ENCODE results near the gene PCSK1N.
"Not testable (repeated sequence)": the region's sequence is repeated elsewhere in the genome, so short reads cannot be mapped to it uniquely, and the experiment has no call there.

Gene PCSK1N

DNA sequence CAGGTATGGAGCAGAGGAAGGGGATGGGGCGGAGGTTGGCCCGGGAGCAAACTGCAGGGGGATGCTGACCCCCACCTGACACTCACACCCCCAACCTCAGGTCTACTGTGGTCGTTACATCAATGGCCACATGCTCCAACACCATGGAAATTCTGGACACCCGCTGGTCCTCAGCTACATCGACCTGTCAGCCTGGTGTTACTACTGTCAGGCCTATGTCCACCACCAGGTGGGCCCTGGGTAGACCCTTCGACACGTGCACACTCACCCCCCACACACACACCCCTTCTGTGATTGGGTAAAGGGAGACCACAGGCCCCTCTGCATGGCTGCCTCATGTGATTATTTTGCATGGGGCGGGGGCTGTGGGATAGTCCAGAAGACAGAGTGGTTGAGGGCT, 11.3 kb downstream of the PCSK1N start:
- no peak for DNase-seq

DNA sequence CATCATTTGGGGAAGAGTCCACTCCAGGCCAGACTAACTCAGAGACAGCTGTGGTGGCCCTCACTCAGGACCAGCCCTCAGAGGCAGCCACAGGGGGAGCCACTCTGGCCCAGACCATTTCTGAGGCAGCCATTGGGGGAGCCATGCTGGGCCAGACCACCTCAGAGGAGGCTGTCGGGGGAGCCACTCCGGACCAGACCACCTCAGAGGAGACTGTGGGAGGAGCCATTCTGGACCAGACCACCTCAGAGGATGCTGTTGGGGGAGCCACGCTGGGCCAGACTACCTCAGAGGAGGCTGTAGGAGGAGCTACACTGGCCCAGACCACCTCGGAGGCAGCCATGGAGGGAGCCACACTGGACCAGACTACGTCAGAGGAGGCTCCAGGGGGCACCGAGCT, 12.4 kb downstream of the PCSK1N start:
- no peak for DNase-seq

DNA sequence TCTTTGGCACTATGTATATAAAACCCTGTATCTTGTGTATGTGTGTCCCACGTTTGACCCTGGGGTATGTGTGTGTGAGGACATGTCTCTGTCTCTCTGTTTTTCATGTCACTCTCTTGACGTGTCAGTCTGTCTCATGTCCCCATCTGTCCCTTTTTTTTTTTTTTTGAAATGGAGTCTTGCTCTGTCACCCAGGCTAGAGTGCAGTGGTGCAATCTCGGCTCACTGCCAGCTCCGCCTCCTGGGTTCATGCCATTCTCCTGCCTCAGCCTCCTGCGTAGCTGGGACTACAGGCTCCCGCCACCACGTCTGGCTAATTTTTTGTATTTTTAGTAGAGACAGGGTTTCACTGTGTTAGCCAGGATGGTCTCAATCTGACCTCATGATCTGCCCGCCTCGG, 16.0 kb downstream of the PCSK1N start:
- DNase-seq: not testable (repeated sequence)

DNA sequence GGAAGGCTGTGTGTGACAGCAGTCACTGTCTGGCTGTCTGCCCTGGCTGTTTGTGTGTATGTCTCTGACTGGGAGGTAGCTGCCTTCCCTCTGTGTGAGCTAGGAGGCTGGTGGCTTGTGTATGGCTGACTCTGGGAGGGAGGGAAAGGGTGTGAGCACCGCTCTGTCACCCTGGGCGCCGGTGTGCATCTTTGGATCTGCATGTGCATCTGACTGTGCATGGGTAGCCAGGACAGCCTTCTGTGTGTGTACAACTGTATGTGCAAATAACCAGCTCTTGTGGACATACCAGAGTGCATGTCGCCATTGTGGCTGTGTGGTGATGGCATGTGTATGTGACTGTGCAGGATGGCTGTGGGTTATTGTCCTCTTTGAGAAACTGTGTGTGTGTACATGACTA, 16.5 kb downstream of the PCSK1N start:
- DNase-seq: no peak

DNA sequence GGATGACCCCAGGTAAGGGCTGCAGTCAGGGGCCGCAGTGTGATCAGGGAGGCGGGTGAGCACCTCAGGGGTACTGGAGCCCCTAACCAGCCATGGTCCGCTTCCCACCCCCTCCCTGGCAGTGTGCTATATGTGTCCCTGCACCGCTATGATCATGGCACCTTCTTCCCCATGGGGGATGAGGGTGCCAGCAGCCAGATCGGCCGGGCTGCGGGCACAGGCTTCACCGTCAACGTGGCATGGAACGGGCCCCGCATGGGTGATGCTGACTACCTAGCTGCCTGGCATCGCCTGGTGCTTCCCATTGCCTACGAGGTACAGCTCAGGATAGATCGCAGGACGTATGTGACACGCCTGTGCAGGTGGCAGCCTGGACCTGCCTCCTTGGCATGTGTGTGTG, 17.3 kb downstream of the PCSK1N start:
- DNase-seq: no peak

DNA sequence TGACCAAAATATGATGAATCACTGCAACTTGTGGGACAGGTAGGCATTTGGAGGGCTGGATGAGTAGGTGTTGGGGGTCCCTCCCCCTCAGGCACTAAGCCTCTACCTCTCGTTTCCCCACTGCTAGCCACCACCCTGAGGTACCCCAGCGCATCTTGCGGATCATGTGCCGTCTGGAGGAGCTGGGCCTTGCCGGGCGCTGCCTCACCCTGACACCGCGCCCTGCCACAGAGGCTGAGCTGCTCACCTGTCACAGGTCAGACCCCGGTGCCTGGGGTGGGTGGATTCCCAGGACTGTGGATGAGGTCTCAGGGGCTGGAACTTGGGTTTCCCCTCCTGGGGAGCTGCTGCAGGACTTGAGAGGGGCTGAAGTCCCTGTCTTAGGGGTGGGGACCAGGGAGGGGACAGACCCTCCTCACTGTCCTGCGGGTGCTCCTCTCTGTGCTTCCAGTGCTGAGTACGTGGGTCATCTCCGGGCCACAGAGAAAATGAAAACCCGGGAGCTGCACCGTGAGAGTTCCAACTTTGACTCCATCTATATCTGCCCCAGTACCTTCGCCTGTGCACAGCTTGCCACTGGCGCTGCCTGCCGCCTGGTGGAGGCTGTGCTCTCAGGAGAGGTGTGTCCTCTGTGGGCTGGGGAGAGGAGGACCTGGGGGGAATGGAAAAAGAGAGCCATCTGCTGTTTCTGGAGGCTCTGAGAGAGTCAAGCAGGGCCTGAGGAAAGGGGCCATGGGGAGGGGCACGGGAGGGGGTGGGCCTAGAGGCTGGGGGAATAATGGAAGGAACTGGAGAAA, 19.2 kb downstream of the PCSK1N start:
- DNase-seq: no peak

DNA sequence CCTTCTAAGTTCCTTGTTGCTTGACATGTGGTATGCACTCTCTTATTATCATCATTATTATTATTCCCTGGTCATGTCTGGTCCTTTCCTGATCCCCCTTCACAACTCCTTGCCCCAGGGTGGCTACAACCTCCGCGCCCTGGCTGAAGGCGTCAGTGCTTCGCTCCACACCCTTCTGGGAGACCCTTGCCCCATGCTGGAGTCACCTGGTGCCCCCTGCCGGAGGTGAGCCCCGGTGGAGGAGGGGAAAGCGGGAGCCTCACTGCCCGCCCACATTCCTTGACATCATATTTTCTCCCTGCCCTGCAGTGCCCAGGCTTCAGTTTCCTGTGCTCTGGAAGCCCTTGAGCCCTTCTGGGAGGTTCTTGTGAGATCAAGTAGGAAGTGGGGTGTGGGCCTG, 20.1 kb downstream of the PCSK1N start:
- no peak for DNase-seq

DNA sequence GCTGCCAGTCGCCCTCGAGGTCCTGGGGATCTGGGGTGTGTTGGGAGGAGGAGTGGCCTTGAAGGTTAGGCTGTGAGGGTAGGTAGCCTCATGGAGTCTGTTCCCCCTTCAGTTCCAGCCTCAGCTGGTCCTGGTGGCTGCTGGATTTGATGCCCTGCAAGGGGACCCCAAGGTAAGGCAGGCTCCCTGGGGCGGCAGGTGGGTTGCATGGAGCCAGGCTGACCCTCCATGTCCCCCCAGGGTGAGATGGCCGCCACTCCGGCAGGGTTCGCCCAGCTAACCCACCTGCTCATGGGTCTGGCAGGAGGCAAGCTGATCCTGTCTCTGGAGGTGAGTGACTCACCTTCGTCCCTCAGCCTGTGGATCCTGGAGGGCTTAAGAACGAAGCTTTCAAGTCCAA, 20.7 kb downstream of the PCSK1N start:
- DNase-seq: no peak

DNA sequence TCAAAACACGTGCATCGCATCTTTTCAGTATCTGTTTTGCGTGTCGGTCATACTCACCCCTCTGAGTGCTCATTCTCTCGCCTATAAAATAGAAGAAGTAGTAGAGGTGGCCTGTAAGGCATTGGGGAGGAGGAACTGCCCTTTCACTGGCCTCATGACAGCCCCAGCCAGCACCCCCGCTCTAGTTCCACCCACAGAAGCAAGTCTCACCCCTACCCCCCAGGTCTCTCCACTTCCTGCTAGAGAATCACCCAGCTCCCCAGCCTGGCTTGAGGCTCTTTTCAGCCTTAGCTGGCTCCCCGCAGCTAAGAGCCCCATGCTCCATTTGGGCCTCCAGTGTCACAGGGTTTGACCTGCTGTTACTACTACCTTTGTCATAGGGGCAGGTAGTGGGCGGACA, 21.8 kb downstream of the PCSK1N start:
- peak in 1 of 56 donors; percentile 4 for DNase-seq

DNA sequence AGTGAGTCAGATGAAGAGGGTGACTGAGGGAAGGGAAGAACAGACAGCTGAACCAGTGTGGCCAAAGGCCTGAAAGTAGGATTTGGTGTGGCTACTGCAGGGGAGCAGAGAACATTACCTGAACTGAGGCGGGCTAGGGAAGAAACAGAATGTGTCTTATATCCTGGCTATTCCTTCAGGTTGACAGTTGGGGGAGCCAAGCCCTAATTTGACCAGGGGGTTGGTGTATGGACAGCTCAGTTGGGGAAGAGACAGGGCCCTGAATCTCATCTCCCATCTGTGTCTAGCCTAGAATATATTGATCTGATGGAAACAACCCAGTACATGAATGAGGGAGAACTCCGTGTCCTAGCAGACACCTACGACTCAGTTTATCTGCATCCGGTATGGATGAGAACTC, 29.3 kb downstream of the PCSK1N start:
- no peak for DNase-seq

DNA sequence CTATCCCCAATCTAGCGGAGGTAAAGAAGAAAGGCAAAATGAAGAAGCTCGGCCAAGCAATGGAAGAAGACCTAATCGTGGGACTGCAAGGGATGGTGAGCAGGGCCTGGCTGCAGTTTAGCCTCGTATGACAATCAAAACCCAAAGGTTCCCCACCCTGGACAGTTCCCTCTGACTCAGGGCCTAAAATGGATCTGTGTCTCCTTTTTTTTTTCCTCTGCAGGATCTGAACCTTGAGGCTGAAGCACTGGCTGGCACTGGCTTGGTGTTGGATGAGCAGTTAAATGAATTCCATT, 32.6 kb downstream of the PCSK1N start:
- no peak for DNase-seq

DNA sequence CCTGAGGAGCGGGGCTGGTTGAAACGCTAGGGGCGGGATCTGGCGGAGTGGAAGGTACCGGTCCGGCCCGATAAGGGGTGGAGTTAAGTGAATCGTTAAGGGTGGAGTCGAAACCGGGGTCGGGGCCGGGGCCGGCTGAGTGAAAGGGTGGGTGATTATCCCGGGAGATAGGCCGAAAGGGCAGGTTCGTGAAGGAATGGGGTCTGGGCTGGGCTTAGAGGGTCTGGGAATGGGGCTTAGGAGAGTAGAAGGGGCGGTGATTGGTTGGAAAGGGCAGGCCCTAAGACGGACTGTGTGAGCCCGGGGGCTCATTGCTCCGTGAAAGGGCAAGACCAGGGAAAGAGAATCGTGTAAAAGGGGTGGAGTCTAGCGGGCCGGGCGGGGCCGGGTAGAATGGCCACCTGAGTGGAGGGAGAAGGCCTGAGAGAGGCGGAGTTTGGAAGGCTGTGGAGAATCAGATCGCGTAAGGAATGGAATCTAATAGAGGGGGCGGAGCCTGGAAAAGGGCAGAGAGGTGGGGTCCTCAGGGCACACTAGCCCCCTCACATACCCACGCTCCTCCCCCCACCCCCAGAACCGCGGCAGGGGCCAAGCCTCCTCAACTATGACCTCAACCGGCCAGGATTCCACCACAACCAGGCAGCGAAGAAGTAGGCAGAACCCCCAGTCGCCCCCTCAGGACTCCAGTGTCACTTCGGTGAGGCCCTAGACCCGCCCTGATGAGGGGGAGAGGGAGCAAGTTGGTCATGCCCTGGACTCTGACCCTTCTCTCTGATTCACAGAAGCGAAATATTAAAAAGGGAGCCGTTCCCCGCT, 33.1 kb downstream of the PCSK1N start:
- DNase-seq: peak in 23 of 56 donors; percentile 10 to 58 (median 45)

DNA sequence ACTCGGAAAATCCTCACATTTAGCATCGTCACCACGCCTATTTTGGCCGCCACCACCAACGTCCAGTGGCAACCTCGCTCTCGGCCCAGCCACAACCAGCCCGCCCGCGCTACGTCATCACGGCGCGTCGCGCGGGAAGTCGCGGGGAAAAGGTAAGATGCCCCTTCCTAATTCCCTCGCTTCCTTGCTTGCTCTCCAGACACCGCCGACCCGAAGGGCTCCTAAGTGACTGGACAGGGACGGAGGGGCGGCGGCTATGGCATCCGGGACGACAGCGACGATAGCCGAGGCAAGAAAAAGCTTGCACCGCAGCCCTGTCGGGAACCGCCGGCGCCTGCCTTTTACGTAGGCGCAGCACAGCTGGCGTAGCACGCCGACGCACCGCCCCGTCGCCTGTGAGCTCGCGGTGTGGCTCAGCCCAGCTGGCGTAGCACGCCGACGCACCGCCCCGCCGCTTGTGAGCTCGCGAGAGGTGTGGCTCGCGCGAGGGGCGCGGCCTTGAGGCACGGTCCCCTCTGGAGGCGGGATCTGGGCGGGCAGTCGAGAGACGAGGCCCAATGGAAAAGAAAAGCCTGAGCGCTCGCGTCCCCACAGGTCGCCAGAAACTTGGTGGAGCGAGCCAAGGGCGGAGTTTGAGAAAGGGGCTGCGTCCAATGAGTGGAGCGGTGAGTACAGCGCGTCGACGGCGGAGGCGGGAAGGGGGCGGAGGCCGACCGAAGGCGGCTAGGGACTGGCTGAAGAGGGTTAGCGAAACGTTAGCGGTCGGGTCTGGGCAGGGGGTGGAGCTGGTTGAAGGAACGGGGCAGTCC, 33.9 kb downstream of the PCSK1N start, which contains the start of gene HDAC6:
HDAC6 (plus strand) TSS at position 788 of the 809 bp plus-strand sequence. CDS start 626 bp downstream, outside the sequence.
- peak; percentile 65 to 98 (median 94) for DNase-seq

DNA sequence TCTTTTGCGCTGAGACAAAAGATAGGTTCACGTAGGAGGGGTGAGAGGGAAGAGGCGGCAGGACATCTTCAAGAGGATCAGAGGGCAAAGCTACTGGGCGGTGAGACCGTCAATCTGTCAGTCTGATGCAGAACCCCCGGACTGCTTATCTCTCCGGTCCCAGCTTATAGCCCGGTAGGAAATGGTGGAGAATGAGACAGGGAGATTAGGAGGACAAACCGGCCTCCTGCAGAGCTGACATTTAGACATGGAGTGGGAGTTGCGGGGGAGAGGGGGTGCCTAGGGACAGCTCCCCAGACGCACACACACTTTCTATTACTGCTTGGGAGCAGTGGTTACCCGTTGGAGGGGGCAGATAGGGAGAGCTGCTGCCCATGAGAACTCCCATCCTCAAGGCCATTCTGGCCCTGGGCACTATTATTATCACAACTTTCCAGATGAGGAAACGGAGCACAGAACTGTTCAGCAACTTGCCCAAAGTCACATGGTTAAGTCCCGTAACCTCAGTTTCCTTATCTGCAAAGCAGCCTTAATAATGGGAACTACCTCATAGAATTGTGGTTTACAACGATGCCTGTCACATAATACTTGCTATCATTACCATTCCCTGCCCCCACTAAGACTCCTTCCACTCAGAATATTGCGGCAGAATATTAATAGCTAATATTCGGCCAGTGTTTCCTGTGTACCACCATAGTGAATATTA, 34.7 kb downstream of the PCSK1N start:
- peak in 1 of 56 donors; percentile 1 for DNase-seq

DNA sequence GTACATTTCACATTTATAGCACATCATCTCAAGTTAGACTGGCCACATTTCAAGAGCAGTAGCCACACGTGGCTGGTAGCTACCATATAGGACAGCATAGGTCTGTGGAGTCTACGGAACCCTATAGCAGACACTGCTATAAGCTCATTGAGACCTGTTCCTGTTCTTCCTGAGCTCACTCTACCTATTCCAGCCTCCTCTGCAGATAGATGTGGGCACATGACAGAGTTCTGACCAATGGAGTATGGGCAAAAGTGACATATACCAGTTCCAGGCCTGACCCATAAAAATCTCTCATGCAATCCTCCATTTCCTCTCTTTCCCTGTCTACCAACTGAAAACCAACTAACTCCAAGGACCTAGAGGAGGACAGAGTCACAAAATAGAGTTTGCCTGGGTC, 37.1 kb downstream of the PCSK1N start:
- DNase-seq: no peak

DNA sequence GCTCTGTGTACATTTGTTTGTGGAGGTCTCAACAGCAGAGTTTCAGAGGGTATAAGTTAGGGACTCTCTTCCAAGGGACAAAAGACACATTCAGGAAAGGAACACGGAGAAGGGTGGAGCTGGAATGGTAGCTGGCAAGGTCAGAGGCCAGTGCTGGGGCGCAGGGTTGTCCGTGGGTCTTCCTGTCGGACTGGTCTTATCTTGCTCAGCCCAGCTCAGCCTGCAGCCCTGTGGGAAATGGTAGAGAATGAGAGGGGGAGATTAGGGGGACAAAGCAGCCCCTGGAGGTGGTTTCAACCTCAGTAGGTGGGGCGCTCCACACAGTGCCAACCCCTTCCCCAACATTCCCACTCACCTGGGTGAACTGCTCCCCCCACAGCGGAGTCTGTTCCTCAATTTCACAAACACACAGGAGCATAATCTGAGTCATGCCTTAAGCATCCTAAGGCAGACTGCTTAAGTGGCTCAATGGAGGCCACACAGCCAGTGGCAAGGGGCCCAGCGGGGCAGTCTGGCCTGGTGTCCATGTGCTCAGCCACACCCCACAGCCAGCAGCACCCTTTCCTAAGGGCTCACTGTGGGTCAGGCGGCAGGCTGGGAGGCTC, 40.4 kb downstream of the PCSK1N start:
- no peak for DNase-seq

DNA sequence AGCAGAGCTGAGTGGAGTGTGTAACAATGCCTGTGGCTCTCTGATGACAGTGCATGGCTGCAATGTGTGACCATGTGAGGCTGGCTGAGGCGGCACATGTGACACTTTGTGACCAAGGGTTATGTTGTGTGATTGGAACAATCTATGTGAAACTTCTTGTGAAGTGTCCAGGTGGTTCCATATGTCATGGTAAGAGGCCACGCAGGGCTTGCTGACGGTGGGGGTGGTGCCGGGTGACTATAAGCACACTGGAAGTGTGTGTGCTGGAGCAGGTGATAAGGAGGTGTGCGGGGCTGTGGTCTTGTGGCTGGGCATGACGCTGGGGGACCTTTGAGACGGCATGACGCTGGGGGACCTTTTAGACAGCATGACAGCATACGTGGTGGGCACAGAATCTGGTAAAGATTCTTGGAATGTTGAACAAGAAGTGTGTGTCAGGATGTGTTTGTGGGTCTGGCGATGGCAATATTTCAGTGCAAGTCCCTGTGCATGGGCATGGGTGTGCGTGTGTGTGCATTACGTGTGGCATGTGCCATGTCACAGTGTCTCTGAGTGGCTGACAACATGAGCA, 41.0 kb downstream of the PCSK1N start:
- DNase-seq: no peak

DNA sequence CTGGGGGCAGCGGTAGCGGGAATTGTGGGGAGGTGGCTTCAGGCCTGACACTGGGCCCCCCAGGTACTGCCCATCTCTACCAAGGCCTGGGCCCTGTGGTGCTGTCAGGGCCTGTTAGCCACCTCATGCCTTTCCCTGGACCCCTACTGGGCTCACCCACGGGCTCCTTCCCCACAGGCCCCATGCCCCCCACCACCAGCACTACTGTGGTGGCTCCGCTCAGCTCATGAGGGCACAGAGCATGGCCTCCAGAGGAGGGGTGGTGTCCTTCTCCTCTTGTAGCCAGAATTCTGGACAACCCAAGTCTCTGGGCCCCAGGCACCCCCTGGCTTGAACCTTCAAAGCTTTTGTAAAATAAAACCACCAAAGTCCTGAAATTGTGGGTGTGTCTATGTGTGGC, 41.5 kb downstream of the PCSK1N start:
- DNase-seq: no peak

DNA sequence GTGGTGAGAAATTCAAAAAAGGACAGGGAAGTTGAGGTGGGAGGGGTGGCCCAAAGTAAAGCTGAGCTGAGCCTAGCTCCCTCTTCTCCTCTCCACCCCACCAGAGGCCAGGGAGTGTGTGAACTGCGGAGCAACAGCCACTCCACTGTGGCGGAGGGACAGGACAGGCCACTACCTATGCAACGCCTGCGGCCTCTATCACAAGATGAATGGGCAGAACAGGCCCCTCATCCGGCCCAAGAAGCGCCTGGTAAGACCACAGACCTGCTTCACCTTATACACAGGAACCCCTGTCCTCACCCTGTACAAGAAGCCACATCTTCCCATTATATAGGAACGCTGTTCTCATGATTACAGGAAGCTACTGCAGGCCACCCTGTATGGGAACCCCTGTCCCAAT, 43.2 kb downstream of the PCSK1N start:
- no peak for DNase-seq

DNA sequence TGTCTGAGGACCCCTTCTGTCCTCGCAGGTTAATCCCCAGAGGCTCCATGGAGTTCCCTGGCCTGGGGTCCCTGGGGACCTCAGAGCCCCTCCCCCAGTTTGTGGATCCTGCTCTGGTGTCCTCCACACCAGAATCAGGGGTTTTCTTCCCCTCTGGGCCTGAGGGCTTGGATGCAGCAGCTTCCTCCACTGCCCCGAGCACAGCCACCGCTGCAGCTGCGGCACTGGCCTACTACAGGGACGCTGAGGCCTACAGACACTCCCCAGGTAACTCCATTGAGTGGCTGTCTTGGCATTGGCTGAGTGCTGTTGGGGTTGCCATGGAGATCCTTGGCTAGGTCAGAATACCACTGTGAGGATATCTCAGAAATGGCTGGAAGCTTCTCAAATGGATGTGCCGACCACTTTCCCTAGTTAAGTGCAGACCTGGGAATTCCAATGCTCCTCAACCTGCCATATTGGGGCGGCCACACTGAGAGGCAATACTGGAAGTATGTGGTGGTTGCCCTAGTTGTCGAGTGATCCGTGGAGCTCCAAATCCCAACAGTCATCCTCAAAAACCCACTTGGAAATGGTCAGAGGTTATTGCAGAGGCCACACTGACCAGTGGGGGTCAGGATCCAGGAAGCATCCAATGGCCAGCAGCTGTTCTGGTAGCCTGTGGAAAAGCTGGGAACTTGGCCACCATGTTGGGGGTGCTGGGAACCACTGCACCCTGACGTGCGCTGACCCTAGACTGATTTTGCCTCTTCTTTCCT, 44.2 kb downstream of the PCSK1N start:
- no peak for DNase-seq
